GM23338 (cell line): ENCODE data around the gene PNMA5. TPM values are rescaled to one million over a fixed set of nuclear protein-coding genes. Genes with fewer than 3 reads are reported as not detected.

Source experiments
- ATAC-seq: fragments of 200-7000 bp; cut with Tn5 transposase; 3 replicates; pipeline ENCODE4 v1.9.1; 2020
- DNase-seq: peaks from one replicate; pipeline ENCODE4 v3.0.0-alpha.2; 2015; ENCODE audit warnings: low spot score
- H2AFZ ChIP-seq: fragments of 200-600 bp; sonication (generic); 2 replicates; pipeline ENCODE4 v1.8.0; 2016; ENCODE audit warnings: antibody characterized with exemption, mild to moderate bottlenecking, moderate library complexity
- H3F3A ChIP-seq: fragments of 200-600 bp; sonication (generic); replicated peaks from 2 replicates; pipeline ENCODE4 v1.8.0; 2017; ENCODE audit warnings: antibody characterized with exemption, mixed run types, low read depth
- H3K27ac ChIP-seq: fragments of 200-600 bp; sonication (generic); 2 replicates; pipeline ENCODE4 v1.6.1; 2016; ENCODE audit warnings: low read depth
- H3K27me3 ChIP-seq: fragments of 200-600 bp; sonication (generic); 2 replicates; pipeline ENCODE4 v1.8.0; 2016; ENCODE audit warnings: mild to moderate bottlenecking, mixed run types, moderate library complexity; ENCODE audit not compliant: insufficient read depth
- H3K36me3 ChIP-seq: fragments of 200-600 bp; sonication (generic); 2 replicates; pipeline ENCODE4 v1.8.0; 2016; ENCODE audit warnings: mild to moderate bottlenecking; ENCODE audit not compliant: insufficient read depth
- H3K4me1 ChIP-seq: fragments of 200-600 bp; sonication (generic); 2 replicates; pipeline ENCODE4 v1.8.0; 2016; ENCODE audit warnings: mild to moderate bottlenecking, moderate library complexity; ENCODE audit not compliant: insufficient read depth
- H3K4me2 ChIP-seq: fragments of 200-600 bp; sonication (generic); 2 replicates; pipeline ENCODE4 v1.7.1; 2017; ENCODE audit warnings: mixed run types
- H3K4me3 ChIP-seq: fragments of 200-600 bp; sonication (generic); 2 replicates; pipeline ENCODE4 v1.6.1; 2016; ENCODE audit warnings: mixed run types
- H3K79me2 ChIP-seq: fragments of 200-600 bp; sonication (generic); replicated peaks from 2 replicates; pipeline ENCODE4 v1.8.0; 2017; ENCODE audit warnings: mild to moderate bottlenecking; ENCODE audit not compliant: insufficient read depth
- H3K9me2 ChIP-seq: fragments of 200-600 bp; sonication (generic); 2 replicates; pipeline ENCODE4 v1.8.0; 2017; ENCODE audit not compliant: insufficient read depth
- H4K20me1 ChIP-seq: fragments of 200-600 bp; sonication (generic); replicated peaks from 2 replicates; pipeline ENCODE4 v1.8.0; 2017; ENCODE audit warnings: mild to moderate bottlenecking; ENCODE audit not compliant: insufficient read depth
- H3K27ac Mint-ChIP-seq: 2 replicates; pipeline ENCODE4 v1.8.0; 2020; ENCODE audit warnings: inconsistent platforms, mild to moderate bottlenecking, moderate library complexity, mixed read lengths
- H3K27me3 Mint-ChIP-seq: 3 replicates; pipeline ENCODE4 v1.8.0; 2022; ENCODE audit warnings: low read depth, mild to moderate bottlenecking, moderate library complexity, mixed read lengths, inconsistent platforms; ENCODE audit not compliant: insufficient read depth, poor library complexity
- H3K36me3 Mint-ChIP-seq: 3 replicates; pipeline ENCODE4 v1.8.0; 2021; ENCODE audit warnings: low read depth, mild to moderate bottlenecking, inconsistent platforms, moderate library complexity, mixed read lengths
- H3K4me1 Mint-ChIP-seq: 3 replicates; pipeline ENCODE4 v1.8.0; 2020; ENCODE audit warnings: mild to moderate bottlenecking, inconsistent platforms, mixed read lengths
- H3K4me3 Mint-ChIP-seq: 3 replicates; pipeline ENCODE4 v1.8.0; 2021; ENCODE audit warnings: moderate library complexity, mild to moderate bottlenecking, inconsistent platforms, mixed read lengths
- H3K9me3 Mint-ChIP-seq: 3 replicates; pipeline ENCODE4 v1.8.0; 2020; ENCODE audit warnings: moderate library complexity, mild to moderate bottlenecking, inconsistent platforms, mixed read lengths
- ETS1 ChIP-seq: IDR thresholded peaks from 2 replicates; pipeline ENCODE4 v1.6.1; 2016; ENCODE audit warnings: antibody characterized with exemption
- EZH2 ChIP-seq: fragments of 200-600 bp; sonication (generic); IDR thresholded peaks from one replicate; pipeline ENCODE4 v1.8.0; 2017; ENCODE audit warnings: antibody characterized with exemption, mild to moderate bottlenecking, low read depth; ENCODE audit not compliant: unreplicated experiment
- EZH2phosphoT487 ChIP-seq: fragments of 200-600 bp; sonication (generic); IDR thresholded peaks from one replicate; pipeline ENCODE4 v1.8.1; 2018; ENCODE audit warnings: antibody characterized with exemption; ENCODE audit not compliant: unreplicated experiment
- JUNB ChIP-seq: IDR thresholded peaks from one replicate; pipeline ENCODE4 v1.6.1; 2016; ENCODE audit warnings: antibody characterized with exemption; ENCODE audit not compliant: unreplicated experiment
- NANOG ChIP-seq: IDR thresholded peaks from 2 replicates; pipeline ENCODE4 v1.6.1; 2016; ENCODE audit warnings: antibody characterized with exemption, borderline replicate concordance
- POLR2AphosphoS5 ChIP-seq: IDR thresholded peaks from 2 replicates; pipeline ENCODE4 v1.6.1; 2016; ENCODE audit warnings: antibody characterized with exemption, low read depth
- REST ChIP-seq: IDR thresholded peaks from one replicate; pipeline ENCODE4 v1.6.1; 2018; ENCODE audit warnings: antibody characterized with exemption; ENCODE audit not compliant: unreplicated experiment
- STAT1 ChIP-seq: IDR thresholded peaks from one replicate; pipeline ENCODE4 v1.6.1; 2016; ENCODE audit warnings: antibody characterized with exemption; ENCODE audit not compliant: unreplicated experiment
- ZNF114 ChIP-seq: fragments of 250-450 bp; sonication (Bioruptor Pico); IDR thresholded peaks from 2 replicates; pipeline ENCODE4 v1.5.0; 2020; ENCODE audit warnings: mild to moderate bottlenecking, moderate library complexity
- ZNF331 ChIP-seq: fragments of 250-450 bp; sonication (Bioruptor Pico); IDR thresholded peaks from 2 replicates; pipeline ENCODE4 v1.5.0; 2020; ENCODE audit warnings: low read depth, mild to moderate bottlenecking, moderate library complexity
- ZNF462 ChIP-seq: fragments of 250-450 bp; sonication (Bioruptor Pico); IDR thresholded peaks from 2 replicates; pipeline ENCODE4 v1.5.0; 2020; ENCODE audit warnings: mild to moderate bottlenecking, moderate library complexity
- polyA plus RNA-seq: library from polyadenylated mRNA; unstranded; fragments of >200 nt; fragmentation: Nextera tagmentation; extraction: Ambion mirVana; gene quantifications from 2 replicates; pipeline ENCODE4 v1.2.1, GENCODE V29; 2016
- total RNA-seq: library from RNA; depleted of rRNA; stranded (reverse); fragments of >200 nt; shearing (Covaris generic); gene quantifications from 2 replicates; pipeline ENCODE4 v1.2.3, GENCODE V29; 2014

Gene PNMA5
- total and polyA plus RNA-seq, 2 experiments from 2014 or later = 0.24 to 0.49 TPM

GRCh38 chrX:152991123-152991522 lies 2.8 kb downstream of the PNMA5 start:
- ATAC-seq (no peak), DNase-seq (no peak)
- Mint-ChIP-seq H3K27me3 (peaks cover 7% of the 10 kb centered on the region), H3K9me3 (no peaks in the 10 kb centered on the region; the same call in 2 of the 3 replicates), H3K4me1 (peaks cover 3% of the 10 kb centered on the region), H3K36me3 (no peaks in the 10 kb centered on the region), H3K27ac (no peak overlapping the region), H3K4me3 (no peak overlapping the region; the same call in 2 of the 3 replicates)
- H4K20me1 ChIP-seq = no peaks in the 10 kb centered on the region
- H2AFZ ChIP-seq = no peak overlapping the region
- H3F3A ChIP-seq = no peaks in the 10 kb centered on the region
- TF ChIP-seq ZNF114 (CRISPR knock-in tag) (no peak), REST (no peak), NANOG (no peak)
- H3K4me3 ChIP-seq = no peak overlapping the region
- no peaks in the 10 kb centered on the region for H3K27me3 ChIP-seq
- no peak overlapping the region for H3K4me2 ChIP-seq
- H3K36me3 ChIP-seq = no peaks in the 10 kb centered on the region
- H3K27ac ChIP-seq = no peak overlapping the region
- no peaks in the 10 kb centered on the region for H3K79me2 ChIP-seq
- H3K4me1 ChIP-seq = no peaks in the 10 kb centered on the region
- H3K9me2 ChIP-seq = no peaks in the 10 kb centered on the region

- Histone ChIP-seq H3K4me3 (no peak overlapping the region), H3F3A (no peaks in the 10 kb centered on the region), H3K4me1 (no peaks in the 10 kb centered on the region), H2AFZ (no peak overlapping the region), H3K9me2 (no peaks in the 10 kb centered on the region), H3K79me2 (no peaks in the 10 kb centered on the region), H3K27ac (no peak overlapping the region), H3K36me3 (no peaks in the 10 kb centered on the region), H3K4me2 (no peak overlapping the region), H4K20me1 (no peaks in the 10 kb centered on the region), H3K27me3 (no peaks in the 10 kb centered on the region)
- no peak overlapping the region for H3K27ac Mint-ChIP-seq
- H3K36me3 Mint-ChIP-seq = no peaks in the 10 kb centered on the region
- no peak overlapping the region for H3K4me3 Mint-ChIP-seq
- DNase-seq (no peak), ATAC-seq (no peak)
- peaks cover 3% of the 10 kb centered on the region for H3K4me1 Mint-ChIP-seq
- peaks cover 7% of the 10 kb centered on the region for H3K27me3 Mint-ChIP-seq
- no peaks in the 10 kb centered on the region for H3K9me3 Mint-ChIP-seq
- no peak for TF ChIP-seq STAT1
- no peak for TF ChIP-seq EZH2phosphoT487
- no peak for TF ChIP-seq EZH2
- TF ChIP-seq ETS1 = no peak
- no peak for TF ChIP-seq ZNF331 (CRISPR knock-in tag)
- TF ChIP-seq POLR2AphosphoS5 = no peak
- no peak for TF ChIP-seq ZNF114 (CRISPR knock-in tag)
- TF ChIP-seq JUNB = no peak
- no peak for TF ChIP-seq ZNF462 (CRISPR knock-in tag)
Measured at GRCh38 chrX:152989292-152989658, 4.6 kb downstream of the PNMA5 start.
